IgD-negative memory B cell (primary cell): Measurements from ENCODE around the gene LTN1. TPM values are rescaled to one million over a fixed set of nuclear protein-coding genes. Genes with fewer than 3 reads are reported as not detected.
A peak's percentile ranks its signal among the peaks of the same experiment; 100 is the strongest.

Experiments used
- H3K27ac Mint-ChIP-seq, 3 donors: one replicate each; pipeline ENCODE4 v1.8.0; 2020 to 2022; ENCODE audit warnings: mild to moderate bottlenecking in 3 of 3, mixed read lengths in 3 of 3, moderate library complexity in 1 of 3
- H3K27me3 Mint-ChIP-seq: one replicate; pipeline ENCODE4 v1.8.0; 2021; ENCODE audit warnings: mixed read lengths
- H3K36me3 Mint-ChIP-seq: one replicate; pipeline ENCODE4 v1.8.0; 2020; ENCODE audit warnings: mild to moderate bottlenecking, mixed read lengths
- H3K4me1 Mint-ChIP-seq, 3 donors: one replicate each; pipeline ENCODE4 v1.8.0; 2020 to 2022; ENCODE audit warnings: mixed read lengths in 3 of 3, mild to moderate bottlenecking in 1 of 3
- H3K4me3 Mint-ChIP-seq, 4 donors: one replicate each; pipeline ENCODE4 v1.8.0; 2020 to 2022; ENCODE audit warnings: mild to moderate bottlenecking in 4 of 4, mixed read lengths in 4 of 4, moderate library complexity in 3 of 4
- H3K9me3 Mint-ChIP-seq, 3 donors: one replicate each; pipeline ENCODE4 v1.8.0; 2020 to 2021; ENCODE audit warnings: mixed read lengths in 3 of 3, mild to moderate bottlenecking in 1 of 3
- polyA plus RNA-seq: library from polyadenylated mRNA; unstranded; fragments of 300-500 nt; fragmentation: Illumina TruSeq; gene quantifications from one replicate; pipeline ENCODE4 v1.2.3, GENCODE V29; 2021

The LTN1 gene
- polyA plus RNA-seq, 1 donor from 2014 or later = 15.6 TPM

DNA sequence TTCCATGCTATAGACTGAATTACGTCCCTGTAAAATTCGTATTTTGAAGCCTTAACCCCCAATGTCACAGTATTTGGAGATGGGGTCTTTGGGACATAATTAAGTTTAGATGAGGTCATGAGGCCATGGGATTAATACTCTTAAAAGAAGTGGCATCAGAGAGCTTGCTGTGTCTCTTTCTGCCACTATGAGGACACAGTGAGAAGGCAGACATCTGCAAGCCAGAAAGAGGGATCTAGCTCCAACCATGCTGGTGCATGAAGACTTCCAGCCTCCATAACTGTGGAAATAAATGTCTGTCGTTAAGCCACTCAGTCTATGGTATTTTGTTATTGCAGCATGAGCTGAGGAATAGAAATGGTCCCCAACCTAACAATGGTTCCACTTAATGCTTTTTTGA is 99.0 kb downstream of the LTN1 start:
- Mint-ChIP-seq H3K4me1 (no peaks in the 10 kb centered on the region), H3K27me3 (peaks cover 1% of the 10 kb centered on the region), H3K4me3 (no peak overlapping the region)

GRCh38 chr21:28892199-28893111 is 100.2 kb downstream of the LTN1 start:
- Mint-ChIP-seq H3K4me3 (no peak overlapping the region), H3K4me1 (no peaks in the 10 kb centered on the region), H3K36me3 (peaks cover 2% of the 10 kb centered on the region), H3K27me3 (peaks cover 3% of the 10 kb centered on the region), H3K27ac (no peak overlapping the region), H3K9me3 (peaks cover 2 to 6% (median 3%) of the 10 kb centered on the region in 3 donors)

More for the DNA sequence above, 99.0 kb downstream of the LTN1 start:
- peaks cover 2% of the 10 kb centered on the region for H3K36me3 Mint-ChIP-seq
- H3K9me3 Mint-ChIP-seq = peaks cover 0 to 6% (median 3%) of the 10 kb centered on the region in 3 donors
- no peak overlapping the region for H3K27ac Mint-ChIP-seq

- Mint-ChIP-seq H3K9me3 (peaks cover 0 to 2% (median 0%) of the 10 kb centered on the region in 3 donors), H3K27me3 (peaks cover 6% of the 10 kb centered on the region), H3K27ac (peak overlapping the region in 1 of 3 donors; percentile 98), H3K36me3 (peaks cover 6% of the 10 kb centered on the region), H3K4me3 (peak overlapping the region in 2 of 4 donors; percentile 45 to 86), H3K4me1 (peaks cover 14 to 16% (median 15%) of the 10 kb centered on the region in 3 donors)
These were observed 106.9 kb downstream of the LTN1 start for GRCh38 chr21:28885853-28886177.

DNA sequence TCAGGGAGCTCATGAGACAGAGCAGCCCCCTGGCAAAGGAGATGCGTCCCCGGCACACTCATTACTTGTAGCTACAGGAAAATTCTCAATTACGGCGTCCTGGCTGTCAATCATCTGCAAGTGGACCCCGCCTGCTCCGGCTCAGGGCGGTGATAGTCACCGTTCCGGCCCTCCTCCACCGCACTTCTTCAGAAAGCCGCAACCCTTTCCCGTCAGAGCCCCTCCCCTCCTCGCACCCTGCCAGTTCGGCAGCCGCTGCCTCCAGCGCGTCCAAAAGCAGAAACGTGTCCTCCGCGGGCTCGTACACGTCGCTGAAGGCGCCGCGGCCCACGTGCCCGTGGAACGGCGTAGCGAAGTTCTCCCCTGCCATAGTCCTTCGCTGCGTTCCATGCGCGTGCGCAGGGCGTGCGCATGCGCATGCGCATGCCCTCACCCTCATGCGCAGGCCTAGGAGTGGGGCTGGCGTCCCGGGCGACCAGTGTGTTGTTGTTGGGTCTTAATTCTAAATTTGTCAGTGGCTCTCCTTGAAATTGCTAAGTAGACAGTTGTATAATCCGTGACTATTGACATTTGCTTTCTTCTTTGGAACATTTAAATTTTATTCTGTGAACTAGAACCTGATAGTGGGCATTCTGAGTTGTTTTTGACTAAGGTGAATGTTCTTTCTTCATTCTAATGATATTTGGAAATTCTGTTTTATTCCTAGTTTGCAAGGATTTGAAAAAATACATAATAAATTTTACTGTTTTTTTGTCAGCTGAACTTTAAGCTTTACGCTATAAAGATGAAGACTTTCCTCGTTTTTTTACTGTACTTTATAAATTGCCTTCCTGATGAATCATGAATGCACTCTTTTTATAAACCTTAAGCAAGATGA is 107.5 kb downstream of the LTN1 start:
- Mint-ChIP-seq H3K27ac (peak overlapping the region; percentile 93 to 98 (median 97)), H3K4me1 (peaks cover 14 to 16% (median 15%) of the 10 kb centered on the region in 3 donors), H3K4me3 (peak overlapping the region; percentile 86 to 98 (median 96)), H3K27me3 (peaks cover 6% of the 10 kb centered on the region), H3K36me3 (peaks cover 6% of the 10 kb centered on the region), H3K9me3 (peaks cover 0 to 2% (median 0%) of the 10 kb centered on the region in 3 donors)

DNA sequence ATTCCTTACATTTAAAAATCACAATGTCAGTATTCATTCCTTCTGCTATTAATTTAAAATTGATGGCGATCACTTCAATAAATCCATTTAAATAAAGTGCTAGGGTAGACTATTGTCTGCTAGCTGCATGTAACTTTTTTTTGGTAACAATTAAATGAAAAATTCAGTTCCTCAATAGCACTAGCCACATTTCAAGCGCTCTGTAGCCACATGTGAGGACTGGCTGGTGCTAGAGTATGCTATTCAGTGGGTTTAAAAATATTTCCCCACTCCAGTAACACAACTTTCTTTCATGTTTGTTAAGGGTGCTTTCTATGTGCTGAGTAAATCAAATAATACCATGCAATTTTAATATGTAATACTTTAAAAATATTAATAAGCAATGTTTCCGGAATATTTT is 108.2 kb downstream of the LTN1 start:
- peaks cover 6% of the 10 kb centered on the region for H3K27me3 Mint-ChIP-seq
- H3K36me3 Mint-ChIP-seq = peaks cover 8% of the 10 kb centered on the region
- peaks cover 14 to 16% (median 15%) of the 10 kb centered on the region in 3 donors for H3K4me1 Mint-ChIP-seq
- H3K27ac Mint-ChIP-seq = peak overlapping the region; percentile 93 to 98 (median 97)
- H3K4me3 Mint-ChIP-seq = peak overlapping the region; percentile 86 to 98 (median 96)
- H3K9me3 Mint-ChIP-seq = peaks cover 0 to 2% (median 0%) of the 10 kb centered on the region in 3 donors

- peaks cover 6% of the 10 kb centered on the region for H3K27me3 Mint-ChIP-seq
- peaks cover 8% of the 10 kb centered on the region for H3K36me3 Mint-ChIP-seq
- H3K4me1 Mint-ChIP-seq = peaks cover 14 to 16% (median 15%) of the 10 kb centered on the region in 3 donors
- peaks cover 0 to 2% (median 0%) of the 10 kb centered on the region in 3 donors for H3K9me3 Mint-ChIP-seq
- peak overlapping the region in 2 of 3 donors; percentile 93 to 97 for H3K27ac Mint-ChIP-seq
- peak overlapping the region; percentile 86 to 98 (median 96) for H3K4me3 Mint-ChIP-seq
These were observed 108.7 kb downstream of the LTN1 start for GRCh38 chr21:28883931-28884330.

DNA sequence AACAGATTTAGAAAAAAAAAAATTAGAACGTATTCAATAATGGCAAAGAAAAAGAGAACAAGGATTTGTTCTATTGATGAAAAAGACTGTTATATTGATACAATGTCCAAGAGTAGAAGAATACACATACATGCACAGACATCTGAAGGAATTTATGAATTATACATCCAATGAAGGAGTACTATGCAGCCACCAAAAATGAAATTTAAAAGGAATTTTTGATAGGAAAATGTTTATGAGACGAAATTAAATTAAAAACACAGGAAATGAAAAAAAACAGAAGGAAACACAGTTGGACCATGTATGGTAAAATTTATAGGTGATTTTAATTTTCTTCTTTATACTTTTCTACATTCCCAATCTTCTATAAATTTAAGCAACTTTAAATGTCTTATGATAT is 110.3 kb downstream of the LTN1 start:
- Mint-ChIP-seq H3K27ac (no peak overlapping the region), H3K9me3 (no peaks in the 10 kb centered on the region), H3K27me3 (peaks cover 3% of the 10 kb centered on the region), H3K4me1 (peaks cover 14 to 16% (median 15%) of the 10 kb centered on the region in 3 donors), H3K4me3 (no peak overlapping the region), H3K36me3 (peaks cover 12% of the 10 kb centered on the region)

Other genes with a start within 250 kb of the LTN1 start
- 13.0 TPM for gene RWDD2B, start 26.5 kb upstream of the LTN1 start, polyA plus RNA-seq
- gene USP16, start 31.8 kb upstream of the LTN1 start, polyA plus RNA-seq = 25.7 TPM
- 141 TPM for gene CCT8, start 80.8 kb upstream of the LTN1 start, polyA plus RNA-seq
- 68.6 TPM for gene MAP3K7CL, start 137.8 kb upstream of the LTN1 start, polyA plus RNA-seq